A549 (cell line): Measurements from ENCODE around the gene C1S. TPM values are rescaled to one million over a fixed set of nuclear protein-coding genes. Genes with fewer than 3 reads are reported as not detected.
"Not testable (repeated sequence)": the region's sequence is repeated elsewhere in the genome, so short reads cannot be mapped to it uniquely, and the experiment has no call there.

ENCODE experiments used
- ATAC-seq, 2 experiments: fragments of 200-7000 bp in 1 of 2; fragments of >200 bp in 1 of 2; cut with Nextera tagmentation in 1 of 2; cut with Tn5 transposase in 1 of 2; 3 replicates each; pipeline versions ENCODE4 v1.8.0 to v1.9.1; 2018 to 2020; ENCODE audit warnings: mild to moderate bottlenecking in 1 of 2, moderate library complexity in 1 of 2
- CTCF ChIA-PET: fragments of 300-600 bp; sonication (Branson Sonifier 250); formaldehyde crosslinking; extraction: SDS; loops from one replicate; lab custom pipeline; 2021; ENCODE audit warnings: antibody characterized with exemption, inconsistent platforms; lab: Yijun Ruan, JAX
- POLR2A ChIA-PET: fragments of 350-600 bp; formaldehyde crosslinking; extraction: SDS; loops from one replicate; lab custom pipeline; 2021; ENCODE audit warnings: antibody characterized with exemption, inconsistent platforms; lab: Yijun Ruan, JAX
- DNase-seq, 2 experiments: peaks; one replicate each; pipeline versions ENCODE4 v3.0.0 to v3.0.0-alpha.2; 2011 to 2016; ENCODE audit warnings: low read depth in 1 of 2, low spot score in 1 of 2
- FAIRE-seq: peaks from 2 replicates; lab custom pipeline; 2011; peaks lifted over from hg19 to GRCh38; lab: Jason Lieb, UNC
- H3K27ac ChIP-seq, 2 experiments: fragments of >200 bp; sonication (Bioruptor Twin); formaldehyde crosslinking; 3 replicates each; pipeline ENCODE4 v1.5.1; 2016 to 2017
- H3K4me1 ChIP-seq: fragments of >200 bp; sonication (Bioruptor Twin); formaldehyde crosslinking; 3 replicates; pipeline ENCODE4 v1.6.1; 2016
- H3K4me2 ChIP-seq: fragments of >200 bp; sonication (Bioruptor Twin); formaldehyde crosslinking; 3 replicates; pipeline ENCODE4 v1.6.1; 2016
- H3K4me3 ChIP-seq: fragments of >200 bp; sonication (Bioruptor Twin); formaldehyde crosslinking; 3 replicates; pipeline ENCODE4 v1.5.1; 2016
- H3K9me3 ChIP-seq: fragments of >200 bp; sonication (Bioruptor Twin); formaldehyde crosslinking; 3 replicates; pipeline ENCODE4 v1.6.1; 2016
- CBX2 ChIP-seq: fragments of 200-600 bp; sonication (generic); IDR thresholded peaks from 2 replicates; pipeline ENCODE4 v1.6.1; 2016; ENCODE audit warnings: low read depth, mild to moderate bottlenecking, borderline replicate concordance
- CHD4 ChIP-seq: fragments of 200-600 bp; sonication (generic); IDR thresholded peaks from 2 replicates; pipeline ENCODE4 v1.6.1; 2016; ENCODE audit warnings: antibody characterized with exemption, mild to moderate bottlenecking, borderline replicate concordance
- ESRRA ChIP-seq: fragments of 150-350 bp; IDR thresholded peaks from 2 replicates; pipeline ENCODE4 v1.6.1; 2014; ENCODE audit warnings: mild to moderate bottlenecking, low read length, borderline replicate concordance
- FOSB ChIP-seq: fragments of 250-450 bp; sonication (Bioruptor Pico); IDR thresholded peaks from 2 replicates; pipeline ENCODE4 v1.5.0; 2020; ENCODE audit warnings: mild to moderate bottlenecking, moderate library complexity
- FOSL2 ChIP-seq, 2 experiments: fragments of 450-650 bp in 1 of 2; fragments of >200 bp in 1 of 2; sonication (Bioruptor Twin) in 1 of 2; formaldehyde crosslinking; IDR thresholded peaks; 2 replicates each; pipeline versions ENCODE4 v1.5.0 to v1.6.1; 2016 to 2020; ENCODE audit warnings: mild to moderate bottlenecking in 1 of 2, moderate library complexity in 1 of 2
- FOXS1 ChIP-seq: fragments of 250-450 bp; sonication (Bioruptor Pico); IDR thresholded peaks from 2 replicates; pipeline ENCODE4 v1.5.0; 2020; ENCODE audit warnings: mild to moderate bottlenecking, moderate library complexity
- GATA3 ChIP-seq: IDR thresholded peaks from 2 replicates; pipeline ENCODE4 v1.6.1; 2012; ENCODE audit warnings: borderline replicate concordance
- HOXB5 ChIP-seq: fragments of 250-450 bp; sonication (Bioruptor Pico); IDR thresholded peaks from 2 replicates; pipeline ENCODE4 v1.5.0; 2020; ENCODE audit warnings: mild to moderate bottlenecking, moderate library complexity
- JUNB ChIP-seq: fragments of >200 bp; sonication (Bioruptor Twin); formaldehyde crosslinking; IDR thresholded peaks from 2 replicates; pipeline ENCODE4 v1.6.1; 2016
- MYC ChIP-seq: IDR thresholded peaks from 2 replicates; pipeline ENCODE4 v1.6.1; 2012; ENCODE audit warnings: mild to moderate bottlenecking, inconsistent platforms, low read length, improper control_type of control experiment, borderline replicate concordance
- PHF8 ChIP-seq: fragments of 200-600 bp; sonication (generic); IDR thresholded peaks from 2 replicates; pipeline ENCODE4 v1.6.1; 2016; ENCODE audit warnings: low read depth, mild to moderate bottlenecking, antibody characterized with exemption, moderate library complexity, borderline replicate concordance
- POLR2AphosphoS2 ChIP-seq: conservative IDR thresholded peaks from 2 replicates; pipeline ENCODE4 v1.6.1; 2012; ENCODE audit warnings: low read length, improper control_type of control experiment, inconsistent platforms
- RCOR1 ChIP-seq: fragments of 150-350 bp; IDR thresholded peaks from 2 replicates; pipeline ENCODE4 v1.6.1; 2014; ENCODE audit warnings: antibody characterized with exemption, low read length, low read depth
- RFX5 ChIP-seq: fragments of 450-650 bp; IDR thresholded peaks from 2 replicates; pipeline ENCODE4 v1.7.1; 2014; ENCODE audit warnings: antibody characterized with exemption, mild to moderate bottlenecking, moderate library complexity
- SREBF2 ChIP-seq: fragments of 450-650 bp; IDR thresholded peaks from 2 replicates; pipeline ENCODE4 v1.6.1; 2014; ENCODE audit warnings: mild to moderate bottlenecking, moderate library complexity
- ZFP36 ChIP-seq: fragments of 450-650 bp; IDR thresholded peaks from 2 replicates; pipeline ENCODE4 v1.6.1; 2014; ENCODE audit warnings: borderline replicate concordance; ENCODE audit not compliant: partially characterized antibody
- ZNF302 ChIP-seq: fragments of 250-450 bp; sonication (Bioruptor Pico); IDR thresholded peaks from 2 replicates; pipeline ENCODE4 v1.9.0; 2021; ENCODE audit warnings: inconsistent platforms, mild to moderate bottlenecking, moderate library complexity
- WGBS: methylation state at CpG from one replicate; pipeline ENCODE4 v1.1.6; 2017; ENCODE audit errors: missing lambda C conversion rate; 5-methylcytosine and 5-hydroxymethylcytosine counted together
- polyA plus RNA-seq, 4 experiments: library from polyadenylated mRNA; depleted of rRNA in 3 of 4; stranded (reverse); fragments of >200 nt; fragmentation: RNase III in 1 of 4; extraction: RNeasy Plus Mini Kit Qiagen cat#74134 plus additional on column Dnase treatment in 1 of 4; gene quantifications; 2 replicates in 3 of 4; 3 replicates in 1 of 4; pipeline ENCODE4 v1.2.3, GENCODE V29; 2011 to 2017
- TF ChIP-seq, protein P1 (sequence below): fragments of 250-450 bp; sonication (Bioruptor Pico); IDR thresholded peaks from 2 replicates; pipeline ENCODE4 v1.5.0; 2020; ENCODE audit warnings: low read depth, mild to moderate bottlenecking, moderate library complexity
- TF ChIP-seq, protein P2 (sequence below): fragments of >200 bp; sonication (Bioruptor Twin); formaldehyde crosslinking; IDR thresholded peaks from 3 replicates; pipeline ENCODE4 v1.6.1; 2016
- TF ChIP-seq, protein P3 (sequence below): fragments of >200 bp; sonication (Bioruptor Twin); formaldehyde crosslinking; IDR thresholded peaks from 2 replicates; pipeline ENCODE4 v1.6.1; 2016

The C1S gene
- polyA plus RNA-seq, 2 of the 4 experiments (the other 2 are of a cell fraction), result 65.5 to 107 TPM

DNA sequence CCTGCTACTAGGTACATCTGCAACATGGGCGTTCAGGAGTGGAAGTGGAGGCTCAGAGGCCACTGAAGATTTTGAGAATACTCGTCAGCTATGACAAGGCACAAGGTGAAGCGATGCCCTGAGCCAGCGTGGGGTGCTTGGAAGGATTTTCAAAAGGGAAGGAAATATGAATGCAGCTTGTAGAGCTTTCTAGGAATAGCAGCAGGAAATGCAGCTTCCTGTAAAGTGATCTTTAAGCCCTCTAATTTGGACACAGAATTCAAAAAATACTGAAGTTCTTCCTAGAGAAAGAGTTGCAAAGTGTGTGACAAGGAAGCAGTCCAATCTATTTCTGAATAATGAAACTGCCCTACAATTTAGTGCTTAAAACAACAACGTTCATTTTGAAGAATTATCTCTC is 13.2 kb upstream of the C1S start:
- H3K9me3 ChIP-seq, result no peaks in the 10 kb centered on the region
- no peak; a peak in 1 of 6 replicates for ATAC-seq
- CTCF ChIA-PET, result interaction anchor here (0.9 to 3.7 kb wide), 3 partner anchors 9 to 13 kb away, joined by 3 to 15 read pairs (median 3); partner anchors contain the start of gene C1S
- TF ChIP-seq GATA3, result no peak
- TF ChIP-seq FOXS1 (CRISPR knock-in tag), result no peak
- no peak for TF ChIP-seq FOSB (CRISPR knock-in tag)
- TF ChIP-seq ESRRA, result no peak
- TF ChIP-seq HOXB5 (CRISPR knock-in tag), result no peak
- TF ChIP-seq, protein P1, sequence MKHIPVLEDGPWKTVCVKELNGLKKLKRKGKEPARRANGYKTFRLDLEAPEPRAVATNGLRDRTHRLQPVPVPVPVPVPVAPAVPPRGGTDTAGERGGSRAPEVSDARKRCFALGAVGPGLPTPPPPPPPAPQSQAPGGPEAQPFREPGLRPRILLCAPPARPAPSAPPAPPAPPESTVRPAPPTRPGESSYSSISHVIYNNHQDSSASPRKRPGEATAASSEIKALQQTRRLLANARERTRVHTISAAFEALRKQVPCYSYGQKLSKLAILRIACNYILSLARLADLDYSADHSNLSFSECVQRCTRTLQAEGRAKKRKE (CRISPR knock-in tag), result no peak
- no peak for TF ChIP-seq PHF8
- TF ChIP-seq, protein P2, sequence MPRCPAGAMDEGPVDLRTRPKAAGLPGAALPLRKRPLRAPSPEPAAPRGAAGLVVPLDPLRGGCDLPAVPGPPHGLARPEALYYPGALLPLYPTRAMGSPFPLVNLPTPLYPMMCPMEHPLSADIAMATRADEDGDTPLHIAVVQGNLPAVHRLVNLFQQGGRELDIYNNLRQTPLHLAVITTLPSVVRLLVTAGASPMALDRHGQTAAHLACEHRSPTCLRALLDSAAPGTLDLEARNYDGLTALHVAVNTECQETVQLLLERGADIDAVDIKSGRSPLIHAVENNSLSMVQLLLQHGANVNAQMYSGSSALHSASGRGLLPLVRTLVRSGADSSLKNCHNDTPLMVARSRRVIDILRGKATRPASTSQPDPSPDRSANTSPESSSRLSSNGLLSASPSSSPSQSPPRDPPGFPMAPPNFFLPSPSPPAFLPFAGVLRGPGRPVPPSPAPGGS, result no peak
- TF ChIP-seq MYC, result no peak
- no peak for TF ChIP-seq ZFP36
- TF ChIP-seq ZNF302 (CRISPR knock-in tag), result no peak
- TF ChIP-seq, protein P3, sequence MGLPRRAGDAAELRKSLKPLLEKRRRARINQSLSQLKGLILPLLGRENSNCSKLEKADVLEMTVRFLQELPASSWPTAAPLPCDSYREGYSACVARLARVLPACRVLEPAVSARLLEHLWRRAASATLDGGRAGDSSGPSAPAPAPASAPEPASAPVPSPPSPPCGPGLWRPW, result no peak
- TF ChIP-seq POLR2AphosphoS2, result no peak
- TF ChIP-seq SREBF2, result no peak
- TF ChIP-seq RCOR1, result no peak
- TF ChIP-seq FOSL2 (IDR thresholded peaks at IDR 0.05), result no peak
- TF ChIP-seq FOSL2 (CRISPR knock-in tag; IDR thresholded peaks at IDR 0.05), result no peak
- no peak for TF ChIP-seq CHD4
- TF ChIP-seq RFX5, result no peak
- TF ChIP-seq JUNB, result no peak
- TF ChIP-seq CBX2, result no peak
- TF ChIP-seq, all 56 proteins: peak for 0
- Histone ChIP-seq H3K4me3 (no peak overlapping the region), H3K4me1 (no peaks in the 10 kb centered on the region), H3K27ac (no peak overlapping the region), H3K4me2 (no peak overlapping the region)
- FAIRE-seq (no peak), DNase-seq (no peak)
- WGBS, result 62% methylated on average over 5 of the region's 5 CpGs
- POLR2A ChIA-PET, result no interaction called here

DNA sequence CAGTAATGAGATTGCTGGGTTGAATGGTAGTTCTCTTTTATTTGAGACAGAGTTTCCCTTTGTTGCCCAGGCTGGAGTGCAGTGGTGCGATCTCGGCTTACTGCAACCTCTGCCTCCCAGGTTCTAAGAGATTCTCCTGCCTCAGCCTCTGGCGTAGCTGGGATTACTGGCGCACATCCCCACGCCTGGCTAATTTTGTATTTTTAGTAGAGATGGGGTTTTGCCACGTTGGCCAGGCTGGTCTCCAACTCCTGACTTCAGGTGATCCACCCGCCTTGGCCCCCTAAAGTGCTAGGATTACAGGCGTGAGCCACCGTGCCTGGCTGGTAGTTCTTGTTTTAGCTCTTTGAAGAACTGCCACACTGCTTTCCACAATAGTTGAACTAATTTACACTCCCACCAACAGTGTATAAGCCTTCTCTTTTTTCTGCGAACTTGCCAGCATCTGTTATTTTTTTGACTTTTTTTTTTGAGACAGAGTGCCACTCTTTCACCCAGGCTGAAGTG is 11.0 kb upstream of the C1S start:
- POLR2A ChIA-PET, FAIRE-seq, DNase-seq, ATAC-seq, H3K9me3 ChIP-seq, H3K4me3 ChIP-seq, H3K4me1 ChIP-seq, H3K27ac ChIP-seq, H3K4me2 ChIP-seq: not testable (repeated sequence)
- WGBS, result 75% methylated on average over 10 of the region's 10 CpGs
- CTCF ChIA-PET, result interaction anchor here (0.8 to 3.7 kb wide), 4 partner anchors 11 to 64 kb away, joined by 3 to 15 read pairs (median 4); partner anchors contain the start of gene C1S

DNA sequence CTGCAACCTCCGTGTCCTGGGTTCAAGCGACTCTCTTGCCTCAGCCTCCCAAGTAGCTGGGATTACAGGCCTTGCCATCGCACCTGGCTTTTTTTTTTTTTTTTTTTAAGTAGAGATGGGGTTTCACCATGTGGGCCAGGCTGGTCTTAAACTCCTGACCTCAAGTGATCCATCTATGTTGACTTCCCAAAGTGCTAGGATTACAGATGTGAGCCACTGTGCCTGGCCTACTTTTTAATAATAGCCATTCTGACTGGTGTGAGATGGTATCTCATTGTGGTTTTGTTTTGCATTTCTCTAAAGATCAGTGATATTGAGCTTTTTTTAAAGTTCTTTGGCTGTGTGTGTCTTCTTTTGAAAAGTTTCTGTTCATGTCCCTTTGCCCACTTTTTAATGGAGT is 10.5 kb upstream of the C1S start:
- H3K9me3 ChIP-seq, H3K4me1 ChIP-seq, H3K27ac ChIP-seq, H3K4me3 ChIP-seq, H3K4me2 ChIP-seq, FAIRE-seq, DNase-seq, ATAC-seq, POLR2A ChIA-PET: not testable (repeated sequence)
- CTCF ChIA-PET, result interaction anchor here (0.7 to 1.7 kb wide), 4 partner anchors 11 to 133 kb away, joined by 3 to 5 read pairs (median 4); partner anchors contain the start of gene C1S
- 75% methylated on average over 3 of the region's 3 CpGs for WGBS
